PC-9 (cell line): ENCODE measurements around the gene TCTN2.

ENCODE experiments used
- CTCF ChIP-seq: fragments of 200-600 bp; sonication (generic); conservative IDR thresholded peaks from 2 replicates; pipeline ENCODE4 v1.6.1; 2017; ENCODE audit warnings: mixed run types, antibody characterized with exemption, mild to moderate bottlenecking, moderate library complexity
- EZH2 ChIP-seq: fragments of 200-600 bp; sonication (generic); IDR thresholded peaks from 2 replicates; pipeline ENCODE4 v1.8.0; 2017; ENCODE audit warnings: antibody characterized with exemption, low read depth

GRCh38 chr12:123712780-123713319, 41.9 kb downstream of the TCTN2 start:
- TF ChIP-seq CTCF, result no peak
- TF ChIP-seq EZH2, result no peak
